Neural progenitor cell (in vitro differentiated cells): ENCODE data around the gene MOGAT3.

ENCODE experiments used
- CTCF ChIP-seq: fragments of 200-600 bp; sonication (generic); IDR thresholded peaks from 2 replicates; pipeline ENCODE4 v1.5.1; 2017; ENCODE audit warnings: antibody characterized with exemption, mild to moderate bottlenecking
- EZH2 ChIP-seq: fragments of 200-600 bp; sonication (generic); IDR thresholded peaks from 2 replicates; pipeline ENCODE4 v1.6.1; 2017; ENCODE audit warnings: antibody characterized with exemption, mild to moderate bottlenecking, moderate library complexity

GRCh38 chr7:101200862-101201599 lies at the start of gene MOGAT3:
- TF ChIP-seq EZH2, result no peak
- no peak for TF ChIP-seq CTCF
